Measurements from ENCODE around the gene PTHLH. TPM values are rescaled to one million over a fixed set of nuclear protein-coding genes. Genes with fewer than 3 reads are reported as not detected.

PTHLH gene
- polyA plus RNA-seq, 1 donor (not counting 4 experiments of a cell fraction or from before 2014, with no cell fraction given), result 775 TPM

DNA sequence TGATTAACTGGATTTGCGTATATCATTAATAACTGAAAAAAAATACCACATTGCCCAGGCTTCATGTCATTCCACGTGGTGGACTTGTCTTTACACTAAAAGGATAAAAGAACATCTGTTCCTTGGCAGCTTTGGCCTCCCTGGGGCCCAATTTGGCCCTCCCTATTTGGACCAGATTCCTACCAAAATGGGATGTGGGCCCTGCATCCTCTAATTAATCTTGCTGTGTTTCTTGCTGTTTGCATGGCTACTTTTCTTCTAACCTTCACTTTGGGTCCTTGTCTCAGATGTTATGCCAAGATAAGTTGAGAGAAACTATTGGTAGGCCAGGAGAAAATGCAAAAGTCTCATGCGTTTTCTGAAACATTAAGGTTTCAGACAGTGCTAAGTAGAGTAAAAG lies 57.5 kb downstream of the PTHLH start:
- no peak for DNase-seq (ENCODE audit: low read depth, low spot score)
- H3K4me2 ChIP-seq (ENCODE audit: control insufficient read depth, extremely low read depth, insufficient read depth, low read depth, low read length), result no peak overlapping the region
- H3K36me3 ChIP-seq (ENCODE audit: control insufficient read depth in 2 of 2, extremely low read depth in 1 of 2, insufficient read depth in 2 of 2, low read length in 2 of 2), result no peaks in the 10 kb centered on the region
- no peak overlapping the region for H3K4me3 ChIP-seq (ENCODE audit: control insufficient read depth in 2 of 3, extremely low read depth in 1 of 3, insufficient read depth in 2 of 3, low read depth in 1 of 3, low read length in 3 of 3)
- dilution Hi-C loops (cut with MboI; ENCODE audit: extremely low pct_ligation_motif_present, low sequenced_read_pairs), result no loop called here
- no peaks in the 10 kb centered on the region for H3K4me1 ChIP-seq (ENCODE audit: control insufficient read depth, extremely low read depth, insufficient read depth, low read length)
- no peak for FAIRE-seq
- H3K9me1 ChIP-seq (ENCODE audit: control insufficient read depth, extremely low read depth, insufficient read depth, low read length), result no peaks in the 10 kb centered on the region
- no peaks in the 10 kb centered on the region for H4K20me1 ChIP-seq (ENCODE audit: control insufficient read depth, extremely low read depth, insufficient read depth, low read length)
- no peak overlapping the region for H2AFZ ChIP-seq (ENCODE audit: control insufficient read depth, low read length)
- no peak overlapping the region for H3K9ac ChIP-seq (ENCODE audit: control insufficient read depth, extremely low read depth, insufficient read depth, low read length)
- no peaks in the 10 kb centered on the region for H3K27me3 ChIP-seq (ENCODE audit: control insufficient read depth, extremely low read depth, insufficient read depth, low read length)
- TF ChIP-seq, protein P1, sequence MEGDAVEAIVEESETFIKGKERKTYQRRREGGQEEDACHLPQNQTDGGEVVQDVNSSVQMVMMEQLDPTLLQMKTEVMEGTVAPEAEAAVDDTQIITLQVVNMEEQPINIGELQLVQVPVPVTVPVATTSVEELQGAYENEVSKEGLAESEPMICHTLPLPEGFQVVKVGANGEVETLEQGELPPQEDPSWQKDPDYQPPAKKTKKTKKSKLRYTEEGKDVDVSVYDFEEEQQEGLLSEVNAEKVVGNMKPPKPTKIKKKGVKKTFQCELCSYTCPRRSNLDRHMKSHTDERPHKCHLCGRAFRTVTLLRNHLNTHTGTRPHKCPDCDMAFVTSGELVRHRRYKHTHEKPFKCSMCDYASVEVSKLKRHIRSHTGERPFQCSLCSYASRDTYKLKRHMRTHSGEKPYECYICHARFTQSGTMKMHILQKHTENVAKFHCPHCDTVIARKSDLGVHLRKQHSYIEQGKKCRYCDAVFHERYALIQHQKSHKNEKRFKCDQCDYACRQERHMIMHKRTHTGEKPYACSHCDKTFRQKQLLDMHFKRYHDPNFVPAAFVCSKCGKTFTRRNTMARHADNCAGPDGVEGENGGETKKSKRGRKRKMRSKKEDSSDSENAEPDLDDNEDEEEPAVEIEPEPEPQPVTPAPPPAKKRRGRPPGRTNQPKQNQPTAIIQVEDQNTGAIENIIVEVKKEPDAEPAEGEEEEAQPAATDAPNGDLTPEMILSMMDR (optimal IDR thresholded peaks at IDR 0.05 in 1 of 3, IDR thresholded peaks at IDR 0.05 in 1 of 3, conservative IDR thresholded peaks at IDR 0.05 in 1 of 3; ENCODE audit: extremely low read depth in 1 of 3, insufficient read depth in 2 of 3, low read length in 3 of 3), result no peak
- no peak for TF ChIP-seq EZH2 (IDR thresholded peaks at IDR 0.05; ENCODE audit: low read length)
- H3K9me3 ChIP-seq (ENCODE audit: control insufficient read depth, low read depth, low read length), result no peaks in the 10 kb centered on the region
- H3K27ac ChIP-seq (ENCODE audit: control insufficient read depth, insufficient read depth, low read length), result no peak overlapping the region
- no peaks in the 10 kb centered on the region for H3K79me2 ChIP-seq (ENCODE audit: control insufficient read depth, insufficient read depth, low read length)

- H3K36me3 ChIP-seq (ENCODE audit: control insufficient read depth in 2 of 2, extremely low read depth in 1 of 2, insufficient read depth in 2 of 2, low read length in 2 of 2), result no peaks in the 10 kb centered on the region
- dilution Hi-C loops (cut with MboI; ENCODE audit: extremely low pct_ligation_motif_present, low sequenced_read_pairs), result no loop called here
These were observed 58.4 kb downstream of the PTHLH start for GRCh38 chr12:27913999-27914614.

More at GRCh38 chr12:27913999-27914614, 58.4 kb downstream of the PTHLH start:
- Histone ChIP-seq H3K79me2 (ENCODE audit: control insufficient read depth, insufficient read depth, low read length) (no peaks in the 10 kb centered on the region), H3K4me1 (ENCODE audit: control insufficient read depth, extremely low read depth, insufficient read depth, low read length) (no peaks in the 10 kb centered on the region), H3K9me3 (ENCODE audit: control insufficient read depth, low read depth, low read length) (no peaks in the 10 kb centered on the region), H3K9me1 (ENCODE audit: control insufficient read depth, extremely low read depth, insufficient read depth, low read length) (no peaks in the 10 kb centered on the region), H3K4me3 (ENCODE audit: control insufficient read depth in 2 of 3, extremely low read depth in 1 of 3, insufficient read depth in 2 of 3, low read depth in 1 of 3, low read length in 3 of 3) (no peak overlapping the region), H3K4me2 (ENCODE audit: control insufficient read depth, extremely low read depth, insufficient read depth, low read depth, low read length) (no peak overlapping the region), H4K20me1 (ENCODE audit: control insufficient read depth, extremely low read depth, insufficient read depth, low read length) (no peaks in the 10 kb centered on the region), H2AFZ (ENCODE audit: control insufficient read depth, low read length) (no peak overlapping the region), H3K27ac (ENCODE audit: control insufficient read depth, insufficient read depth, low read length) (no peak overlapping the region), H3K27me3 (ENCODE audit: control insufficient read depth, extremely low read depth, insufficient read depth, low read length) (no peaks in the 10 kb centered on the region), H3K9ac (ENCODE audit: control insufficient read depth, extremely low read depth, insufficient read depth, low read length) (no peak overlapping the region)
- FAIRE-seq (no peak), DNase-seq (ENCODE audit: low read depth, low spot score) (no peak)
- TF ChIP-seq, protein P1 (optimal IDR thresholded peaks at IDR 0.05 in 1 of 3, IDR thresholded peaks at IDR 0.05 in 1 of 3, conservative IDR thresholded peaks at IDR 0.05 in 1 of 3; ENCODE audit: extremely low read depth in 1 of 3, insufficient read depth in 2 of 3, low read length in 3 of 3), result no peak
- no peak for TF ChIP-seq EZH2 (IDR thresholded peaks at IDR 0.05; ENCODE audit: low read length)
